Tibial artery (tissue), 4 donors: Measurements from ENCODE around the gene OPRPN.

ENCODE experiments used
- DNase-seq, 2 donors: peaks; one replicate each; pipeline ENCODE4 v3.0.0-alpha.2; 2019
- H3K27ac ChIP-seq, 2 donors: fragments of 200-600 bp; sonication (generic) in 1 of 2; 1 replicate in 1 of 2; 2 replicates in 1 of 2; pipeline ENCODE4 v1.5.1; 2018 to 2019; ENCODE audit warnings: mild to moderate bottlenecking in 1 of 2
- H3K27me3 ChIP-seq, 2 donors: fragments of 200-600 bp; sonication (generic) in 1 of 2; one replicate each; pipeline versions ENCODE4 v1.5.1 to v1.6.0; 2016 to 2019
- H3K36me3 ChIP-seq, 3 donors: fragments of 200-600 bp; sonication (generic) in 2 of 3; one replicate each; pipeline ENCODE4 v1.5.1; 2016 to 2019; ENCODE audit warnings: mild to moderate bottlenecking in 2 of 3
- H3K4me1 ChIP-seq, 4 donors: fragments of 200-600 bp; sonication (generic) in 2 of 4; 1 replicate in 3 of 4; 2 replicates in 1 of 4; pipeline ENCODE4 v1.5.1; 2016 to 2019
- H3K4me3 ChIP-seq, 2 donors: fragments of 200-600 bp; sonication (generic) in 1 of 2; 1 replicate in 1 of 2; 2 replicates in 1 of 2; pipeline ENCODE4 v1.5.1; 2018 to 2019; ENCODE audit warnings: mild to moderate bottlenecking in 2 of 2
- H3K9me3 ChIP-seq, 3 donors: fragments of 200-600 bp; sonication (generic) in 1 of 3; one replicate each; pipeline ENCODE4 v1.5.1; 2016 to 2019
- CTCF ChIP-seq, 2 experiments: fragments of 200-600 bp in 1 of 2; fragments of 450-650 bp in 1 of 2; IDR thresholded peaks; one replicate each; pipeline ENCODE4 v1.5.1; 2017 to 2019; ENCODE audit warnings: antibody characterized with exemption in 2 of 2, mild to moderate bottlenecking in 1 of 2, moderate library complexity in 1 of 2
- intact Hi-C: fragments of 100-400 bp; cut with DNase I; formaldehyde crosslinking; loops from one replicate; pipeline ENCODE4 v1.15.0; 2023; ENCODE audit warnings: low total_unique reads

OPRPN gene

GRCh38 chr4:70426789-70427188 lies 29.0 kb downstream of the OPRPN start:
- Histone ChIP-seq H3K4me1 (no peaks in the 10 kb centered on the region), H3K9me3 (no peaks in the 10 kb centered on the region), H3K27me3 (no peaks in the 10 kb centered on the region), H3K27ac (no peak overlapping the region), H3K36me3 (no peaks in the 10 kb centered on the region), H3K4me3 (no peak overlapping the region)
- no peak for DNase-seq
- intact Hi-C loops = no loop called here
- TF ChIP-seq CTCF (IDR thresholded peaks at IDR 0.05) = no peak

- Histone ChIP-seq H3K27ac (no peak overlapping the region), H3K4me1 (no peaks in the 10 kb centered on the region), H3K9me3 (no peaks in the 10 kb centered on the region), H3K4me3 (no peak overlapping the region), H3K27me3 (no peaks in the 10 kb centered on the region), H3K36me3 (no peaks in the 10 kb centered on the region)
- no peak for DNase-seq
- intact Hi-C loops = no loop called here
- no peak for TF ChIP-seq CTCF (IDR thresholded peaks at IDR 0.05)
Observed at GRCh38 chr4:70437197-70437596, 39.5 kb downstream of the OPRPN start.

- H3K27me3 ChIP-seq = no peaks in the 10 kb centered on the region
- no peak for TF ChIP-seq CTCF (IDR thresholded peaks at IDR 0.05)
- H3K9me3 ChIP-seq = no peaks in the 10 kb centered on the region
- H3K4me3 ChIP-seq = no peak overlapping the region
- H3K36me3 ChIP-seq = no peaks in the 10 kb centered on the region
- H3K27ac ChIP-seq = no peak overlapping the region
- no peak for DNase-seq
- intact Hi-C loops = no loop called here
- H3K4me1 ChIP-seq = no peaks in the 10 kb centered on the region
Observed at GRCh38 chr4:70442474-70442873, 44.7 kb downstream of the OPRPN start.

- intact Hi-C loops = no loop called here
- no peaks in the 10 kb centered on the region for H3K36me3 ChIP-seq
- H3K27ac ChIP-seq = no peak overlapping the region
- no peaks in the 10 kb centered on the region for H3K4me1 ChIP-seq
- H3K9me3 ChIP-seq = no peaks in the 10 kb centered on the region
- no peaks in the 10 kb centered on the region for H3K27me3 ChIP-seq
- no peak for DNase-seq
- no peak overlapping the region for H3K4me3 ChIP-seq
- TF ChIP-seq CTCF (IDR thresholded peaks at IDR 0.05) = no peak
Observed at GRCh38 chr4:70443329-70443728, 45.6 kb downstream of the OPRPN start.

GRCh38 chr4:70449220-70449619 lies 51.5 kb downstream of the OPRPN start:
- Histone ChIP-seq H3K27ac (no peak overlapping the region), H3K27me3 (no peaks in the 10 kb centered on the region), H3K36me3 (no peaks in the 10 kb centered on the region), H3K4me1 (no peaks in the 10 kb centered on the region), H3K9me3 (no peaks in the 10 kb centered on the region), H3K4me3 (no peak overlapping the region)
- no peak for DNase-seq
- no peak for TF ChIP-seq CTCF (IDR thresholded peaks at IDR 0.05)
- intact Hi-C loops = no loop called here

GRCh38 chr4:70452946-70453345 lies 55.2 kb downstream of the OPRPN start:
- TF ChIP-seq CTCF (IDR thresholded peaks at IDR 0.05) = no peak
- intact Hi-C loops = no loop called here

More at GRCh38 chr4:70452946-70453345, 55.2 kb downstream of the OPRPN start:
- no peak overlapping the region for H3K4me3 ChIP-seq
- H3K27ac ChIP-seq = no peak overlapping the region
- no peaks in the 10 kb centered on the region for H3K9me3 ChIP-seq
- no peaks in the 10 kb centered on the region for H3K4me1 ChIP-seq
- no peaks in the 10 kb centered on the region for H3K27me3 ChIP-seq
- DNase-seq = no peak
- no peaks in the 10 kb centered on the region for H3K36me3 ChIP-seq
